ENCODE results near the gene CASP6.

The CASP6 gene

GRCh38 chr4:109729117-109729717 is 26.0 kb upstream of the CASP6 start:
- peak overlapping the region; percentile 98 for H3K27ac ChIP-seq
- TF ChIP-seq ZFX (IDR thresholded peaks at IDR 0.05) (no peak; the same call in 1 of the 2 replicates), CTCF (conservative IDR thresholded peaks at IDR 0.05) (no peak)

GRCh38 chr4:109728385-109728784 is 25.1 kb upstream of the CASP6 start:
- TF ChIP-seq ZFX (IDR thresholded peaks at IDR 0.05) (no peak), CTCF (conservative IDR thresholded peaks at IDR 0.05) (no peak)
- no peak overlapping the region for H3K27ac ChIP-seq

- TF ChIP-seq CTCF (conservative IDR thresholded peaks at IDR 0.05) (no peak), ZFX (IDR thresholded peaks at IDR 0.05) (no peak)
- no peak overlapping the region for H3K27ac ChIP-seq
Measured at GRCh38 chr4:109723110-109723509, 19.9 kb upstream of the CASP6 start.

- H3K27ac ChIP-seq, result no peak overlapping the region
Measured at GRCh38 chr4:109722357-109722756, 19.1 kb upstream of the CASP6 start.

DNA sequence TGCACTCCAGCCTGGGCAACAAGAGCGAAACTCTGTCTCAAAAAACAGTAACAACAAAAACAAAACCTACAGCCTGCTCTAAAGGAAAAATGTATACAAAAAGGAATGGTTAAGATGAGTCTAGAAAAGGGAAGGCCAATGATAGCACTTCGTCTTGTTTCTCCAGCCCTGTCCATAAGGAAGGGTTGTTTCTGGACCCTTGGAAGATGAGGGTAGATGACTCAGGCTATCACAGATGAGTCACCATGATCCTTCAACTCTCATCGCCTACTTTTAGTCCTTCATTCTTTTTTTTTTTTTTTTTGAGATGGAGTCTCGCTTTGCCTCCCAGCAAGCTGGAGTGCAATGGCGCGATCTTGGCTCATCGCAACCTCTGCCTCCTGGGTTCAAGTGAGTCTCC is 17.8 kb upstream of the CASP6 start:
- no peak overlapping the region for H3K27ac ChIP-seq
- TF ChIP-seq CTCF (conservative IDR thresholded peaks at IDR 0.05) (no peak), ZFX (IDR thresholded peaks at IDR 0.05) (no peak)

More at GRCh38 chr4:109722357-109722756, 19.1 kb upstream of the CASP6 start:
- TF ChIP-seq ZFX (IDR thresholded peaks at IDR 0.05), result no peak
- no peak for TF ChIP-seq CTCF (conservative IDR thresholded peaks at IDR 0.05)

- no peak overlapping the region for H3K27ac ChIP-seq
- TF ChIP-seq ZFX (IDR thresholded peaks at IDR 0.05) (no peak), CTCF (conservative IDR thresholded peaks at IDR 0.05) (no peak)
Measured at GRCh38 chr4:109719604-109720003, 16.4 kb upstream of the CASP6 start.

- H3K27ac ChIP-seq, result no peak overlapping the region
- TF ChIP-seq ZFX (IDR thresholded peaks at IDR 0.05) (no peak), CTCF (conservative IDR thresholded peaks at IDR 0.05) (no peak)
Measured at GRCh38 chr4:109718759-109719158, 15.5 kb upstream of the CASP6 start.

Data from C4-2B (cell line).